GM12891 (cell line): Measurements from ENCODE around the gene EDNRA.

Experiments used
- POLR2A ChIP-seq: IDR thresholded peaks from 2 replicates; pipeline ENCODE4 v1.6.1; 2011; ENCODE audit warnings: low read depth, low read length, control low read depth
- POLR2AphosphoS5 ChIP-seq: IDR thresholded peaks from 2 replicates; pipeline ENCODE4 v1.6.1; 2011; ENCODE audit warnings: low read depth, low read length, control low read depth

DNA sequence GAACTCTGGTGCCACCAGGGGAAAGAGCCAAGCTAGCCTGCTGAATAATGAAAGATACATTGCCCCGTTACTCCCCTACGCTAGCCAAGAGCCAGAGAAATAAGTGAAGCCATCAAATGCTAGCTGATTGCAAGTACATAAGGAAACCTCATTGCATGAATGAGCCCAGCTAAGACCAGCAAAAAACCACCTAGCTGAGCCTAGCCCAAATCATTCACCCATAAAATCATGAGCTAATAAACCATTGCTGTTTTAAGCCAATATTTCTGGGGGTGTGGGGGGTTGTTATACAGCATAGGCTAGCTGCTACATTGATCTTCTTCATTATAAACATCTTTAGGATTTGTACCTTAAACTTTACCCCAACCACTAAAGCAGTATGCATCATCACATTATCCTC lies 15.4 kb upstream of the EDNRA start:
- TF ChIP-seq POLR2AphosphoS5 (no peak), POLR2A (no peak)
